GM21717 (cell line): ENCODE measurements around the gene SCN4B.

Source experiments
- ATAC-seq: cut with Tn5 transposase; IDR thresholded peaks from one replicate; pipeline ENCODE4 v1.9.1; 2021; ENCODE audit warnings: mild to moderate bottlenecking, moderate library complexity; ENCODE audit not compliant: unreplicated experiment

SCN4B gene

DNA sequence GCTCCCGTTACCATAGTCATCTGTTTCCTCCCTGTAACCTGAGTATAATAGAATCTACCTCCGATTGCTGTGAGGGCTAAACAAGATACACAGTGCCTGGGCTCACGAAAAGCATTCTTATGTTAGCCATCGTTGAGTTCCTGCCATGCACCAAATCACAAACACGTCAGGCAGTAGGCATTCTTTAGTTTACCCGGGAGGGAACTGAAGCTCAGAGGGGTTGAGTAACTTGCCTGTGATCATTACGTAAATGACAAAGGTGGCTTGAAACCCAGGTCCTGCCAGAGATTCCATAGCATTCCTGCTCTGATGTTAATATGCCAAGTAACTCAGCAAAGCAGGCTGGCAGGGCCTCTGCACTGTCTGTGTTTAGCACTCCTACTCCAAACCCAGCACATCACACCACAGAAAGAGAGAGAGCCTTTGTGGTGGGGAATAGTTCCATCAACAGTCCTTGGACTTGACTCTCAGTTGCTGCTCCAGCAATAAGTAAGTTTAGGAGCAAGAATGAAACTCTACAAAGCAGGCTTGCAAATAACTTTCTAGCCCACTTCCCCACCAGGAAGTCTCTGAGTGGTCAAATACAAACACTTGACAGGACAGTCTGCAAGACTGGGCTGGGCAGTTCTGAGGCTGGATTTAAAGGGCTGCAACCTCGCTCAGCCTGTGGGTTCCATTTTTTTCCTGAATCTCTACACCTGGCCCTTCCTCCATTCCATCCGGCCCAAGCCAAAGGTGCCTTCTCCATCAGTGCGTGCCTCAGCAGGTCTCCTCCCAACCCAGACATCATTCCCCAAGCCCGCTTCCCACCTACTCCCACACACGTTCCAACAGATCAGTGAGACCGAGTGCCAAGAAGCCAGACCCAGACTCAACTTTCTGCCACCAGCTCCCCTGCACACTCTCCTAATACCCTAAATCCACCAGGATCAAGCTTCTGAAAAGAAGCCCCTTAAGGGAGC is 22.7 kb upstream of the SCN4B start:
- ATAC-seq: no peak

GRCh38 chr11:118174006-118174567 is 21.5 kb upstream of the SCN4B start:
- no peak for ATAC-seq

DNA sequence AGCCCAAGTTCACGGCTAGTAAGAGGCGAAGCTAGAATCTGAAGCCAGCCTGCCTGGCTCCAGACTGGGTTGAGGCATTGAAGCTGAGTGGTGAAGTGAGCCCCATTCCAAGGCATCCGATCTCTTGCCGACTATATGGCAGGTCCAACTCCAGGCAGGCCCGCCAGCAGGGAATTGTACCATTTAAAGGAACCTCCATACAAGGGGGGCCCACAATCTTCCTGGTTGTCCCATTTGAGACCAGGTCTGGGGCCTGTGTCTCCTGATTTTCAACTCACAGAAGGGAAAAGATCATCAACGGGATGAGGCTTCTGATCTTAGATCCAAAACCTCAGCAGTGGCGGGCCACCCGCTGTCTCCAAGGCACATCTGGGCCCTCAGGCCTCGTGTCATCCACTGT is 19.7 kb upstream of the SCN4B start:
- ATAC-seq: no peak

DNA sequence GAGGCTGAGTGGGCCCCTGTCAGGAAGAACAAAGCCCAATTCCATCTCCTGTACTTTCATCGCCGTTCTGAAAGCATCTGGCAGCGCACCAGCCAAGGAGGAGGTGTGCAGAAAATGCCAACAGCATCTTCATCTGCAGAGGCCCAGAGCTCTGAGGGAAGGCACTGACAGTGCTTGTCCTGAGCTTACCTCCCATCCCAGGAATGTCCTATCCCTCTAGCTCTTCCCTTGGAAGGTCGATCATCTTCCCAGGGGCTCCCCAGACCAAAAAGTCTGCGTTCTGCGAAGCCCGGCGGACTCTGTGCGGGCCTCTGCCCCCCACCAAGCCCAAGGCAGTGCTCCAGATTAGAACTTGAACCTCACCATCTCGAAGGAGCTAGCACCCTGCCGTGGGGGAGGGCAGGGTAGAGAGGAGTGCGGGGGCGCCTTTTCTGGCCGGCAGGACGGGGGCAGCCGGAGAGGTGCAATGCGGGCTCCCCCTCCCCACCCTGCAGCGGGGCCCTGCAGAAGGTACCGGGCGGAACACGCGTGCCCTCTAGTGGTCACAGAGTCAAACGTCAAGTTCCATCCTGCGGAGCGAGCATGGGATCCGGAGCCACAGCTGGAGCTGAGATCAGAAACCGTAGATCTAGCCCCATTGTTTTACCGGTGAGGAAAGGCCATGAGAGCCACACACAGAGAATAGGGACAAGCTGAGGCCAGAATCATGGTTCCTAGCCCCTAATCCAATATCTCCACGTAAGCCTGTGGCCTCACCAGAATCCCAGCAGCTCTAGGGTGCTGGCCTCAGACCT is 18.8 kb upstream of the SCN4B start:
- no peak for ATAC-seq

DNA sequence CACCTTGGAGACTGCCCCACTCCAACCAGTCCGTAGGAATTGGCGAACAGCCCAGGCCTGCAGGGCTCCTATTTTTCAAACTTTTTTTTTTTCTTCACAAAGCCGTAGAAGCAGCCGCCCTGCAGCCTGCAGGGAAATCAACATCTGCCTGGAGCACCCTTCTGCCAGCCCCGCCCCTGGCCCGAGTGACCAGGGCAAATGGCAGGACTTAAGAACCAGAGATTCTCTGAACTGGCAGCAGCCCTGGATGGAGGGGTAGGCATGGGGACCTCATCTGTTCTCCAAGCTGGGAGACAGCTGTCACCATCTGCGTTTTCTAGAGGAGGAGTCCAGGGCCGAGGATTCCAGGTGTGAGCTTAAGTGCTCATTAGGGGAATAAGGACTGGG is 18.3 kb upstream of the SCN4B start:
- no peak for ATAC-seq

- no peak for ATAC-seq
Observed at GRCh38 chr11:118170231-118170630, 17.6 kb upstream of the SCN4B start.

DNA sequence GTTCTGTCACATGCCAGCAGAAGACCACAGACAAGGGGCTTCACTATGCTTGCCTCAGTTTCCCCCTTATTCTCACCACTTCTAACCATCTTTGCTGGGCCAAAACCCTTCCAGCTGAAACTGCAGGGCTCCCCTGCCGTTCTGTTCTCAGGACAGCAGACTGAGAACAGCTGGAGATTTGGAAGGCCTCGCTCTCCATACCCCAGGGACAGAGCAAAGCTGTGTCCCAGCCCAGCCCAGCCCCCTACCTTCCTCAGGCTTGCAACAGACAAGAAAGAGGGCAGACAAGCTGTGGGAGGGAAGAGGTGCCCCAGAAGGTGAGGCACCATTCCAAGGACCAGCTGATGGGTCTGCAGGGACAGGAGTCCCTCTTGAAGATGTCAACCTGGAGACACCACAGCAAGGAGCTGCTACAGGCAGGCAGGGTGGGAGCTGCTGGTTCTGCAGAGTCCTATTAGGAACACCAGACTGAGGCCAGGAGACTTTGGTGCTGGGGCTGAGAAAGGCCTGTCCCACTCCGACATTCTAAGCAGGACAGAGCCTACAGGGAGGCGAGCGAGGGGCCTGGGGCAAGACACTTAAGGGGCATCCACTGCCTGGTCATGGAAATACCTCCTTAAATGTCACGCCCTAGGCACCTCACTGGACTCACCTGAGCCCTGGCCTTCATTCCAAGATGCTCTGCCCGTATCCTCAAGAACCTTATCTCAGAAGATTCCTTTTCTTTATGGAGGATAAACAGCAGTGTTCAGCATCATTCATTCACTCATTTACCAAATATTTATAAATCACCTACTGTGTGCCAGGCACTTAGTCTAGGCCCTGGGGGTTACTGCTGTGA is 16.9 kb upstream of the SCN4B start:
- no peak for ATAC-seq

DNA sequence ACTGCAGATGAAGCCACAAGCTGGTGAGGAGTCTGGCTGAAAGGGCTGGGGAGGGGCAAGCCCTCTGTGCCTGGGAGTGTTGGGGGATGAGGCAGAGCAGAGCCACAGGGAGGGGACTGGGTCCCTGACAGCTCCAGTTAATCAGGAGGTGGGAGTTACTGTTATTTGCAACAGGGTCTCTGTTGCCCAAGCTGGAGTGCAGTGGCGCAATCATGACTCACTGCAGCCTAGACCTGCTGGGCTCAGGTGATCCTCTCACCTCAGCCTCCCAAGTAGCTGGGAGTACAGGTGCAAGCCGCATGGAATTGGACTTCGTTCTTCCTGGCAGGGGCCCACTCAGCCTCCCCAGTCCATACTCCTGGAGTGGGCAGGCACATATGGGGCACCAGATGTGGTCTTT is 16.1 kb upstream of the SCN4B start:
- ATAC-seq: no peak

- ATAC-seq: no peak
Observed at GRCh38 chr11:118168316-118168715, 15.7 kb upstream of the SCN4B start.

- ATAC-seq: no peak
Observed at GRCh38 chr11:118167906-118168305, 15.3 kb upstream of the SCN4B start.

DNA sequence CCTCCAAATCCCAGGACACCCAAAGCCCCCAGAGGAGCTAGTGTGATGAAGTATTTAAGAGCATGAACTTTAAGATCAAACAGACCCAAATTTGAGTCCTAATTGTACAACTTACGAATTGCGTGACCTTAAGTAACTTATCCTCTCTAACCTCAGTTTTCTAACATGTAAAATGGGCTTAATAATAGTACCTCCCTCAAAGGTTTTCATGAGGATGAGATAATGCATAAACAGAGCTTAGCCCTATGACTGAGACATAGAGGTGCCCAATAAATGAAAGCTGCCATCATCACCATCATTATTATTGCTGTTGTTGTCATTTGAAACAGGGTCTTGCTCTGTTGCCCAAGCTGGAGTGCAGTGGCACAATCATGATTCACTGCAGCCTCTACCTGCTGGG is 14.6 kb upstream of the SCN4B start:
- no peak for ATAC-seq

DNA sequence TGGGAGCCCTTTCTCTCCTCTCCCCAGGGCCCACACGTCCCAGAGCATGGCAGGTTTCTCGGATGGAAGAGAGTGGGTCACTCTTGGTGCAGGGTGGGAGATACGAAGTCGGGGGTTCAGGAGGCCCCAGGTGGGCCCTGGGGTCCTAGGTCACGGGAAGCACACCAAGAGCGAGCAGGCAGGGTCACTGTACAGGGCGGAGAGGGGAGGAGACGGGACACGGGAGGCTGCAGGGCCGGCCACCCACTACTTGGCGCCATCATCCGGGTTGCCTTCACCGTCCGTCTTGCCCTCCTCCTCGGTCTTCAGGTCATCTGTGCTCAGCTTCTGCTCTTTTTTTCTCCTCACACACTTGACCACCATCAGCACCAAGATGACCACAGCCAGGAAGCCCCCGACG is 14.0 kb upstream of the SCN4B start:
- ATAC-seq: no peak

DNA sequence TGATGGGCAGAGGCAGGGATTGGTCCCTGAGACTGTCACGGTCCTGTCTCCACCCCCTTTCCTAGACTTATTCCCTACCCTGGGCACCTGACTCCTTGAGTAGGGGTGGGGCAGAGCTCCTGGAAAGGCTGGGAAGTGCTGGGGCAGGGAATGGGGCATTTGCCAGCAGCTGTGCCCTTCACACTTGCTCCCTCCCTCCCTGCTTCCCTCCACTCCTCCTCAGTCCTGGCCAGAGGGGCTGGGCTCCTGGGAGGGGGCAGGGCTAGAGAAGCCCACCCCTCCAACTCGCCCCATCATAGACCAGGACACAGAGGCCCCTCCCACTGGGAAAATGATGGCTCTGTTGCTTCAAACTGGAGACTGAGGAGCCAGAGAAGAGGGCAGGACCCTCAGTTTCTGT is 12.3 kb upstream of the SCN4B start:
- ATAC-seq: no peak

DNA sequence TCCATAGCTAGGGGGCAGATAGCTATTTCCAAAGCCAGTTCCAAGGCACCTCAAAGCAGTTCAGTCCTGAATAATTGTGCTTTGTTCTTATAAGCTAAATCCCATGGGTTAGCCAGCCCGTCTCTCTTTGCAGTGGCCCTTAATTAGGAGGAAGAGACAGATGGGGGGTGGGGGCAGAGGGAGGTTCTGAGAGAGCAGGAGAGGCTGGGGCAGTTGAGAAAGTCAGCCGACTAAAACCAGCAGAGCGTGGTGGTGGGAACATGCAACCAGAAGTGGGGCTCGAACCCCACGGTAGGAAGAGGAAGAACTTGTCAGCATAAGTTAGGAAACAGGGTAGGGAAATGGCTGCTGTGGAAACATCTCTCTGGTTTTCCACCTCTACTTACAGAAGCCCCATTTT is 10.9 kb upstream of the SCN4B start:
- ATAC-seq: no peak

GRCh38 chr11:118162846-118163245 is 10.2 kb upstream of the SCN4B start:
- no peak for ATAC-seq

GRCh38 chr11:118161786-118162185 is 9.2 kb upstream of the SCN4B start:
- no peak for ATAC-seq

DNA sequence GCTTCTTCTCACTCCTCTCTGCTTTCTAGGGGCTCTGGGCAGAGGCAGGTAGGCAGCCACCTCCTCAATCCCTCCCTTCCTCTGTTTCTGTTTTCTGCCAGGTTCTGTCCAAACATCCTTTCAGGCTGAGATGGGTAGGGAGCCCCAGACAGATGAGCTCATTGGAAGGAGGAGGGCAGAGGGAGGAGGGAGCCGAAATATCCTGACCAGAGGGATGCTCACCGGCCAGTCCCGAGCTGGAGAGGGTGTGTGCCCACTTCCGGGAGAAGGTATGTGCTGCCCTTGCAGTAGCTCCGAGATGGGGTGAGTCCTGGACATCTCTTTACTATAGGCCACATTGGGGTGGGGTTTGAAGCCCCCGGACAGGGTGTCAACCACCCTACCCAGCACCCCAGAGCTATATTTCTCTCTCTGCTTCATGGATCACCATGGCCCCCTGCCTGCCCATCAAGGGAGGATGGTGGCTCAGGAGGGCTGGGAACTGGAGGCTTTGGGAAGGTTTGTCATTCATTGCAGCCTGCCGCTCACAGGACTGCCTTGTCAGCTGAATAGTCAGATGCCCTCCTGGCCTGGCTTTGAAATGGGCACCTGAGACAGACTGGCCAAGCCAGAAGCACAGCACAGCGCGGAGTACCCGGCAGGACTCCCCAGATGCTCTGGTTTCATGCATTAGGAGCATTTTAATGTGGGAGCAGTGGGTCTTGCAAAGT is 4.7 kb upstream of the SCN4B start:
- ATAC-seq: no peak

DNA sequence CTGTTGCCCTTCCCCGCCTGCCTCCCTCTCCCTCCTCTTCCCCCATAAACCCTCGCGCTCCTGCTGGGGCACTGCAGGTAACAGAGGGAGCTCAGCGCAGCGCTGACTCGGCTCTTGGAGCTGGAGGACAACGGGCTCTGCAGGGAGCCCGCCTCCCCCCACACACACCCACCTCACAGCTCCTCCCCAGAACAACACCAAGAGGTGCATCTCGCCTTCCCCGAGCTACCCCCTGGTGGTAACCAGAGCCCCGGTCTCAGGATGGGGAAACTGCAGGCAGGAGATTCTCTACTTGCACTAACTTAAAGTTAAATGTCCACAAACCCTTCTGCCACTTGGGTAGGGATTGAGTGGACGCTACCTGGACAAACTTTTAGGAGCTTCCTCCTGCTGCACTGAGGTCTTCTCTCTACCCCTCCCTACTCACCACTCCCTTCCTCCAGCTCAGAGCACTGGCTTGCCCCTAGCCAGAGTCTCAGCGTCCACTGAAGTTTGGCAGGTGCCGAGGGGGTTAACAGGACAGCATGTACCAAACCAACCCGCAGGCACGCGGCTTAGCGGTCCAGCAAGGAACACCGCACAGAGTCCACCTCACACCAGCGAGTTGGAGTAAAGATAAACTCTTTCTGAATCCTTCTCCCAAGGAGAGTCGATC is 4.0 kb upstream of the SCN4B start:
- ATAC-seq: no peak

DNA sequence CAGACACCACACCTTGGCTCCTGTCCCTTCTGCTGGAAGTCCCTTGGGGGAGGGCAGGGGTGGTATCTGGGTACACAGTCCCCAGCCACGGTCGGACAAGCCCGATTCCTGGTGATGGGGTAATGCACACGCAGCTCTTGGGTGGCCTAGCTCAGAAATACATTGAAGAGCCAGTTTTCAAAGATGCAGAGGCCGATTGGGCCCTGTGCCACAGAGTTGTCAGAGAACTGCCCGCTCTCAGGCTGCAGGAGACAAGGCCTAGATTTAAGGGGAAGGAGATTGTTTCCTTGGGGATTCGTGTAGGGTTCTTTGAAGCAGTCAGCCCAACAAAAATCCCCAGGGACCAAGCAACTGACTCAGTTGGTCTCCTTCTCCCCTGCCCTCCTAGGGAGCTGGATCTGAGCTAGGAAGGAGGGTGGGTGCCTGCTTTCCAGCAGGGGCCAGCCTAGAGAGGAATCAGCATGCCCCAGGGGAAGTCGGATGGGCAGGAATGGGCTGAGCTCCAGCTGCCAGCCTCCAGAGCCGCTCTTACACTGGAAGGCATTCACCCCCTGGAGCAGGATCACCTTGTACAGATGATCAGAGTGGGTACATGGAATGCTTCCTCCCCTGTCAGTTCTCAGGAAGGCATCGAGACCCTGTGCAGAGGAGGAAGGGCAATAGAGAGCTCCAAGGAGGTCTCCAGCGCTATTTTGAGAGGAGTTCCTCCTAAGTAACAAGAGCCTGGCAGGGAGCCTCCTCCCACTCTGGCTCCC is 3.3 kb upstream of the SCN4B start:
- no peak for ATAC-seq
